BLaER1 treated with 17β-estradiol and CSF1 and Interleukin-3, amounts not matched to agents 10 nM and 100 nM (cell line): ENCODE results near the gene CRYGN.

Source experiments
- H3K27ac ChIP-seq, 11 experiments: shearing (Covaris generic); formaldehyde crosslinking; 2 replicates each; pipeline ENCODE4 v1.8.1; 2022
- H3K27me3 ChIP-seq, 11 experiments: shearing (Covaris generic); formaldehyde crosslinking; 2 replicates each; pipeline ENCODE4 v1.8.1; 2022
- H3K36me3 ChIP-seq, 11 experiments: shearing (Covaris generic); formaldehyde crosslinking; 2 replicates each; pipeline ENCODE4 v1.8.1; 2022
- H3K4me1 ChIP-seq, 10 experiments: shearing (Covaris generic); formaldehyde crosslinking; 2 replicates each; pipeline ENCODE4 v1.8.1; 2022
- H3K4me2 ChIP-seq, 11 experiments: shearing (Covaris generic); formaldehyde crosslinking; 2 replicates each; pipeline ENCODE4 v1.8.1; 2022
- H3K4me3 ChIP-seq, 10 experiments: shearing (Covaris generic); formaldehyde crosslinking; 2 replicates each; pipeline ENCODE4 v1.8.1; 2022
- H3K9ac ChIP-seq, 11 experiments: shearing (Covaris generic); formaldehyde crosslinking; 2 replicates each; pipeline ENCODE4 v1.8.1; 2022
- H3K9me3 ChIP-seq, 11 experiments: shearing (Covaris generic); formaldehyde crosslinking; replicated peaks in 1 of 11; 2 replicates each; pipeline ENCODE4 v1.8.1; 2022
- H4K20me1 ChIP-seq, 11 experiments: shearing (Covaris generic); formaldehyde crosslinking; 2 replicates each; pipeline ENCODE4 v1.8.1; 2022
- Cebpa-rat ChIP-seq, 11 experiments: shearing (Covaris generic); IDR thresholded peaks; 2 replicates each; pipeline ENCODE4 v1.8.1; 2022

CRYGN gene

GRCh38 chr7:151398446-151399304 is 41.3 kb downstream of the CRYGN start:
- H3K27ac ChIP-seq: no peak overlapping the region
- peaks cover 0 to 5% (median 0%) of the 10 kb centered on the region in 11 experiments; a peak in 1 of 22 replicates for H4K20me1 ChIP-seq
- H3K4me3 ChIP-seq: no peak overlapping the region
- H3K9me3 ChIP-seq: peaks cover 7 to 15% (median 12%) of the 10 kb centered on the region in 11 experiments; a peak in 20 of 22 replicates
- H3K4me2 ChIP-seq: peak overlapping the region in 6 of 11 experiments; percentile 31 to 69 (median 62); a peak in 6 of 22 replicates
- H3K9ac ChIP-seq: no peak overlapping the region
- peaks cover 0 to 11% (median 0%) of the 10 kb centered on the region in 11 experiments; a peak in 2 of 22 replicates for H3K27me3 ChIP-seq
- H3K4me1 ChIP-seq: peaks cover 7 to 53% (median 41%) of the 10 kb centered on the region in 10 experiments
- TF ChIP-seq Cebpa-rat (IDR thresholded peaks at IDR 0.05): no peak
- H3K36me3 ChIP-seq: no peaks in the 10 kb centered on the region

DNA sequence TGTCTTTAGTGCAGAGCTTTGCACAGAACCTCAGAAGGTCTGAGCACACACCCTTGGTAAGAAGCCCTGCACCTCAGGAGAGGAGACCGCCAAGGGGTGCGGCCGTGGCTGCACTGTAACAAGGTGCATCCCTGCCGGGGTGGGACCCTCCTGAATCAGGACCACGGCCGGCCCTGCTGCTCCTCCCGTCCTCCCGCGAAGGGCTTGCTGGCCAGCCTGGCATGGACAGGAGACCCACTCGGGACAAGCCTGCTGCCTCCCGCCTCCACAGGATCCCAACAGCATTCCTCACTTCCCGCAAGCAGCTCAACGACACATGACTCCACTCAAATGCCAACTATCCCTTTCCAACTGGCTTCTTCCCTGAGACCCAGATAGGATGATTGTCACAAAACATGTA is 42.9 kb downstream of the CRYGN start:
- Histone ChIP-seq H3K27me3 (peaks cover 0 to 11% (median 0%) of the 10 kb centered on the region in 11 experiments; a peak in 2 of 22 replicates), H4K20me1 (no peaks in the 10 kb centered on the region; a peak in 1 of 22 replicates), H3K4me1 (peaks cover 0 to 46% (median 34%) of the 10 kb centered on the region in 10 experiments; a peak in 13 of 20 replicates), H3K9me3 (peaks cover 7 to 15% (median 12%) of the 10 kb centered on the region in 11 experiments; a peak in 20 of 22 replicates), H3K4me2 (no peak overlapping the region), H3K36me3 (no peaks in the 10 kb centered on the region), H3K9ac (no peak overlapping the region), H3K4me3 (no peak overlapping the region), H3K27ac (no peak overlapping the region)
- no peak for TF ChIP-seq Cebpa-rat (IDR thresholded peaks at IDR 0.05)

DNA sequence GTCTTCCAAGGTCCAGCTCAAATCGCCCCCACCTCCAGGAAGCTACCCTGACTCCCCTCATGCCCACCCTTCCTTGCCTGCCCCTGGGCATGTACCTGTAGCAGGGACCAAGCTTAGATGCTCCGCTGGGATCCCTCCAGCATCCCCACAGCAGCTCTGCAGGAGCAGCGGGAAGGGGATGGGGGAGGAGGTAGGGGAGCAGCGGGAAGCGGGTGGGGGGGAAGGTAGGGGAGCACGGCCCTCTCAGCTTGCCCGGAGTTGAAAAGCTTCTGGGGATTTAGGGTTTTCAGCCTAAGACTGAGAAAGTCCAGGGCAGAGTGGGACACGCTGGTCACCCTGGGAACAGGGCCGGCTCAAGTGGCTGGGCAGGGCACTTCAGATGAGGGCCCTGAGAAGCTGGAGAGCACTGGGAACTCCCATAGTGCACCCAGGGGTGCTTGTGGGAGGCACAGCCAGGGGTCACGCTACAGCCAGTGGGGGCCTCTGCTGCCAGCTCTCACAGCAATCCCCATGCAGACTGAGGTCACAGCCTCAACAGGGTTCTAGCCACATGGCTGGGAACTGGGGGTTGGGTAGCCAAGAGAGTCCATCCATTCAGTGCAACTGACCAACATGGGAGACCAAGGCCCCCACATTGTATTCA is 43.5 kb downstream of the CRYGN start:
- H3K9me3 ChIP-seq: peaks cover 7 to 15% (median 12%) of the 10 kb centered on the region in 11 experiments; a peak in 20 of 22 replicates
- H4K20me1 ChIP-seq: no peaks in the 10 kb centered on the region; a peak in 1 of 22 replicates
- no peak overlapping the region for H3K4me2 ChIP-seq
- H3K27me3 ChIP-seq: peaks cover 0 to 11% (median 0%) of the 10 kb centered on the region in 11 experiments; a peak in 2 of 22 replicates
- H3K27ac ChIP-seq: no peak overlapping the region
- H3K36me3 ChIP-seq: no peaks in the 10 kb centered on the region
- no peak for TF ChIP-seq Cebpa-rat (IDR thresholded peaks at IDR 0.05)
- no peak overlapping the region for H3K4me3 ChIP-seq
- H3K4me1 ChIP-seq: peaks cover 0 to 43% (median 34%) of the 10 kb centered on the region in 10 experiments; a peak in 13 of 20 replicates
- H3K9ac ChIP-seq: no peak overlapping the region

- Histone ChIP-seq H3K27me3 (0 out of 22 replicates have a peak, but pooled peaks cover 0 to 1% (median 0%) of the 10 kb centered on the region in 11 experiments), H3K9ac (no peak overlapping the region), H3K9me3 (peaks cover 7 to 15% (median 12%) of the 10 kb centered on the region in 11 experiments; a peak in 20 of 22 replicates), H4K20me1 (peaks cover 0 to 7% (median 0%) of the 10 kb centered on the region in 11 experiments; a peak in 1 of 22 replicates), H3K27ac (no peak overlapping the region), H3K4me3 (no peak overlapping the region), H3K4me1 (peaks cover 0 to 42% (median 27%) of the 10 kb centered on the region in 10 experiments; a peak in 16 of 20 replicates), H3K36me3 (no peaks in the 10 kb centered on the region), H3K4me2 (no peak overlapping the region)
- no peak for TF ChIP-seq Cebpa-rat (IDR thresholded peaks at IDR 0.05)
Measured at GRCh38 chr7:151395036-151395367, 44.9 kb downstream of the CRYGN start.

- Histone ChIP-seq H3K4me2 (peak overlapping the region in 3 of 11 experiments; percentile 30 to 44 (median 39); a peak in 2 of 22 replicates), H3K27me3 (no peaks in the 10 kb centered on the region), H3K9me3 (peaks cover 7 to 15% (median 12%) of the 10 kb centered on the region in 11 experiments; a peak in 20 of 22 replicates), H3K9ac (no peak overlapping the region), H3K36me3 (no peaks in the 10 kb centered on the region), H4K20me1 (peaks cover 0 to 10% (median 0%) of the 10 kb centered on the region in 11 experiments; a peak in 1 of 22 replicates), H3K4me1 (peaks cover 0 to 40% (median 28%) of the 10 kb centered on the region in 10 experiments; a peak in 16 of 20 replicates), H3K4me3 (no peak overlapping the region), H3K27ac (no peak overlapping the region)
- TF ChIP-seq Cebpa-rat (IDR thresholded peaks at IDR 0.05): no peak
Measured at GRCh38 chr7:151394076-151395035, 45.6 kb downstream of the CRYGN start.

GRCh38 chr7:151393031-151393977 is 46.6 kb downstream of the CRYGN start:
- H3K4me2 ChIP-seq: peak overlapping the region in 8 of 11 experiments; percentile 16 to 58 (median 38); a peak in 11 of 22 replicates
- H3K36me3 ChIP-seq: no peaks in the 10 kb centered on the region
- TF ChIP-seq Cebpa-rat (IDR thresholded peaks at IDR 0.05): no peak
- H3K27ac ChIP-seq: no peak overlapping the region
- peaks cover 0 to 10% (median 0%) of the 10 kb centered on the region in 11 experiments; a peak in 2 of 22 replicates for H4K20me1 ChIP-seq
- no peak overlapping the region for H3K4me3 ChIP-seq
- no peaks in the 10 kb centered on the region for H3K27me3 ChIP-seq
- H3K4me1 ChIP-seq: peaks cover 0 to 32% (median 25%) of the 10 kb centered on the region in 10 experiments; a peak in 16 of 20 replicates
- no peak overlapping the region for H3K9ac ChIP-seq
- H3K9me3 ChIP-seq: peaks cover 7 to 15% (median 12%) of the 10 kb centered on the region in 11 experiments; a peak in 20 of 22 replicates

GRCh38 chr7:151392426-151392825 is 47.5 kb downstream of the CRYGN start:
- H3K27me3 ChIP-seq: no peaks in the 10 kb centered on the region
- H3K27ac ChIP-seq: no peak overlapping the region
- H4K20me1 ChIP-seq: peaks cover 0 to 15% (median 0%) of the 10 kb centered on the region in 11 experiments; a peak in 3 of 22 replicates
- H3K9me3 ChIP-seq: peaks cover 1 to 9% (median 6%) of the 10 kb centered on the region in 11 experiments; a peak in 19 of 22 replicates
- no peak overlapping the region for H3K9ac ChIP-seq
- H3K4me3 ChIP-seq: no peak overlapping the region
- peaks cover 0 to 32% (median 25%) of the 10 kb centered on the region in 10 experiments; a peak in 16 of 20 replicates for H3K4me1 ChIP-seq
- no peak for TF ChIP-seq Cebpa-rat (IDR thresholded peaks at IDR 0.05)
- no peaks in the 10 kb centered on the region for H3K36me3 ChIP-seq
- no peak overlapping the region for H3K4me2 ChIP-seq
